Measurements from ENCODE around the gene OBSL1. TPM values are rescaled to one million over a fixed set of nuclear protein-coding genes. Genes with fewer than 3 reads are reported as not detected.
A peak's percentile ranks its signal among the peaks of the same experiment; 100 is the strongest.

The OBSL1 gene
- total and polyA plus RNA-seq, 2 donors from 2014 or later, result 89.5 to 123 TPM

DNA sequence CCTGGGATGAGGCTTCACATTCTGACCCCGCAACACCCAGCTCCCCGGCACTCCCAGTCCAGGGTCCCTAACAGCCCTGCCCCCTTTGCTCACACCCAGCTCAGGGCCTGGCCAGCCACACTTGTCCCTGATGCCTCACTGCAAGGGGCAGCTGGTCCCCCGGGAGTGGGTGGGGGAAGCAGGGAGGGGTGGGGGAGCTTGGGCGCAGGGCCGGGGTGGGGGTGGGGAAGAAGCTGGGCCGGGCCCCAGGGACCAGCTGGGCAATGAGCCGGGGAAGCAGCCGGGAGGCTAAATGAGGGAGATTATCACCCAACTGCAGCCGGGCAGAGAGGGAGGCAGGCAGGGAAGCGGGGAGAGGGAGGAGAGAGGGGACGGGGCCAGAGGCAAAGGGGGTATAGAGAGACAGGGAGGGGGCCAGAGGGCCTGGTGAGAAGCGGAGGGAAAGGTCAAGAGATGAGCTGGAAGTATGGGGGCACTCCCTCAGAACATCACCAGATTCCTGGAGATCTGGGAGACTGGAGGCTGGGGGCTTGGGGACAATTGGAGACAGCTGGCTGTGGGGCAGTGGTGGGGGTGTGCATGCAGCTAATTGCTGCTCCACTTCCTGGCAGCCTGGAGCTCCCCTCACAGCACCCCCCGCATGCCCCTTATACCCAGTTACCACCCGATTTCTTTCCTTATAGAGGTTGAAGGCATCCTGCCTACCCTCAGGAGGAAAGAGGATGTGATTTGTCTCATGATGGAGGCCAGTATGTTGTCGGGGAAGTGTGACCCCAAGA is 59.6 kb downstream of the OBSL1 start:
- Histone ChIP-seq H3K27ac (ENCODE audit: low read depth in 2 of 2, low read length in 2 of 2) (no peak overlapping the region), H3K36me3 (ENCODE audit: control insufficient read depth in 2 of 3, insufficient read depth in 3 of 3, low read length in 3 of 3) (no peaks in the 10 kb centered on the region), H3K4me3 (ENCODE audit: low read length in 3 of 3) (no peak overlapping the region), H3K9ac (ENCODE audit: low read length in 3 of 3) (no peak overlapping the region), H3K9me3 (ENCODE audit: control insufficient read depth in 2 of 3, insufficient read depth in 1 of 3, low read length in 3 of 3) (no peaks in the 10 kb centered on the region), H3K4me1 (ENCODE audit: control insufficient read depth in 2 of 3, insufficient read depth in 2 of 3, low read depth in 1 of 3, low read length in 3 of 3) (peaks cover 0 to 7% (median 3%) of the 10 kb centered on the region in 3 donors), H3K27me3 (ENCODE audit: control insufficient read depth, insufficient read depth, low read length) (no peaks in the 10 kb centered on the region)
- DNase-seq, result peak; percentile 38 to 77 (median 56)
- FAIRE-seq, result no peak
- TF ChIP-seq, protein P1, sequence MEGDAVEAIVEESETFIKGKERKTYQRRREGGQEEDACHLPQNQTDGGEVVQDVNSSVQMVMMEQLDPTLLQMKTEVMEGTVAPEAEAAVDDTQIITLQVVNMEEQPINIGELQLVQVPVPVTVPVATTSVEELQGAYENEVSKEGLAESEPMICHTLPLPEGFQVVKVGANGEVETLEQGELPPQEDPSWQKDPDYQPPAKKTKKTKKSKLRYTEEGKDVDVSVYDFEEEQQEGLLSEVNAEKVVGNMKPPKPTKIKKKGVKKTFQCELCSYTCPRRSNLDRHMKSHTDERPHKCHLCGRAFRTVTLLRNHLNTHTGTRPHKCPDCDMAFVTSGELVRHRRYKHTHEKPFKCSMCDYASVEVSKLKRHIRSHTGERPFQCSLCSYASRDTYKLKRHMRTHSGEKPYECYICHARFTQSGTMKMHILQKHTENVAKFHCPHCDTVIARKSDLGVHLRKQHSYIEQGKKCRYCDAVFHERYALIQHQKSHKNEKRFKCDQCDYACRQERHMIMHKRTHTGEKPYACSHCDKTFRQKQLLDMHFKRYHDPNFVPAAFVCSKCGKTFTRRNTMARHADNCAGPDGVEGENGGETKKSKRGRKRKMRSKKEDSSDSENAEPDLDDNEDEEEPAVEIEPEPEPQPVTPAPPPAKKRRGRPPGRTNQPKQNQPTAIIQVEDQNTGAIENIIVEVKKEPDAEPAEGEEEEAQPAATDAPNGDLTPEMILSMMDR (IDR thresholded peaks at IDR 0.05; ENCODE audit: borderline replicate concordance, extremely low read depth, insufficient read depth), result no peak
- intact Hi-C loops (cut with DNase I), result no loop called here

DNA sequence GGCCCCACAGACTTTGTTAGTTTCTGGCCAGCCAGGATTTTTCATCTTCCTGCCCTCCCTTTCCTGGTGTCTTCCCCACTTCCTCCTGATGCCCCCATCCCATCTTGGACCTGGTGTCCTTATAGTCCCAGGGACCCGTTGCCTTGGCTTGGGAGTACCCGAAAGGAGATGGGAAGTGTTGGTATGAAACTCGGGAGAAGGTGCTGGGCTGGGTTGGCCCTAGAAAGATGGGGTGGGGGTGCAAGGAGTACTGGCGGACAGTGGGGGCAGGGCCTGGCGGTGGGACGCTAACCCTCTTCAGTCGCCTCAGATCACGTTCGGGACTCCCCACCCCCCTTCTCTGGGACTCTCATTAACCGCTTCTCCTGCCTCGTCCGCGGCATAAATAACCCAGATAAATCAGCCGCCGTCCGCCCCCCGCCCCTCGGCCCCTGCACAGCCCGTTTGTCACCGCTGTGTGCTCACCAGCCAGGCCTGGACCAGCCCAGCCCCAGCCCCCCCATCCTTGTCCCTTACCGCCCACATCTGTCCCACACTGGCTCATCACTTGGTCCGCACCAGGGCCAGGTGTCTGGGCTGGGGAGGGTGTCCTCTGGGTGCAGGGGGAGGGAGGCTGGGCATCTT is 60.7 kb downstream of the OBSL1 start:
- H3K27ac ChIP-seq (ENCODE audit: low read depth in 2 of 2, low read length in 2 of 2), result no peak overlapping the region
- H3K9ac ChIP-seq (ENCODE audit: low read length in 3 of 3), result no peak overlapping the region
- H3K9me3 ChIP-seq (ENCODE audit: control insufficient read depth in 2 of 3, insufficient read depth in 1 of 3, low read length in 3 of 3), result no peaks in the 10 kb centered on the region
- no peak overlapping the region for H3K4me3 ChIP-seq (ENCODE audit: low read length in 3 of 3)
- peaks cover 0 to 7% (median 3%) of the 10 kb centered on the region in 3 donors for H3K4me1 ChIP-seq (ENCODE audit: control insufficient read depth in 2 of 3, insufficient read depth in 2 of 3, low read depth in 1 of 3, low read length in 3 of 3)
- TF ChIP-seq, protein P1 (IDR thresholded peaks at IDR 0.05; ENCODE audit: borderline replicate concordance, extremely low read depth, insufficient read depth), result no peak
- DNase-seq (peak; percentile 36 to 77 (median 46)), FAIRE-seq (no peak)
- intact Hi-C loops (cut with DNase I), result no loop called here
- no peaks in the 10 kb centered on the region for H3K36me3 ChIP-seq (ENCODE audit: control insufficient read depth in 2 of 3, insufficient read depth in 3 of 3, low read length in 3 of 3)
- H3K27me3 ChIP-seq (ENCODE audit: control insufficient read depth, insufficient read depth, low read length), result no peaks in the 10 kb centered on the region

DNA sequence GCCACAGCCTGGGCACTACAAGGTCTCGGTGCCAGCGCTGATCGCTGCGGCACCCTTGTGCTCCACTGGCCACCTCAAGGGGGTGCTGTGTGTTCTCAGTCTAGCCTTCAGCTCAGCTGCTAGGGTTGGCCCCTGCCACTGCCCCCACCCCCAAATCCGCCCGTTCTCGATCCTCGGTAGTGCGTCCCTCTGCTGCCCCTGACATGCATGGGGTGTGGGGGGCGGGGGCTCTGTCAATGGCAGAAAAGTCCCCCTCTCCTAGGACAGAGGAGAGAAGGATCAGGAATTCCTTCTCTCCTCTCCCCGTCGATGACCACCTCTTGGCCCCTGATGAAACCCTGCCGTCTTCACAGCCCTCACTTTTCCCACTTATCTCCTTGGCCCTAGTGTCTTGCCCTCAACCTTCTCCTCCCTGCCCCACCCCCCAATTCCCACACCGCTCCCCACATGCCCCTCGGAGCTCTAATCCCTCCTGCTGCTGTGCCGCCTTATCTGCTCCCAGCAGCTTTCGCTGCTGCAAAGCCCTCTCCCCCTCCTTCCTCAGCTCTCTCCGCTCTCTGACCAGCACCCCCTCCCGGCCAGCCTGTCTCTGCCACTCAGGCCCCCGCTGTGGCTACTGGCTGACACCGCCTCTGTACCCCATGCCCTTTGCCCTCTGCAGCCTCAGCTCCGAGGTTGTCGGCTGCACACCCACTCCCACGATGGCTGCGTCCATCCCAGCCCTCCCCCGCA is 61.4 kb downstream of the OBSL1 start:
- TF ChIP-seq, protein P1 (IDR thresholded peaks at IDR 0.05; ENCODE audit: borderline replicate concordance, extremely low read depth, insufficient read depth), result peak; percentile 40
- peak; percentile 68 to 86 (median 75) for DNase-seq
- Histone ChIP-seq H3K27ac (ENCODE audit: low read depth in 2 of 2, low read length in 2 of 2) (no peak overlapping the region), H3K27me3 (ENCODE audit: control insufficient read depth, insufficient read depth, low read length) (no peaks in the 10 kb centered on the region), H3K4me1 (ENCODE audit: control insufficient read depth in 2 of 3, insufficient read depth in 2 of 3, low read depth in 1 of 3, low read length in 3 of 3) (peaks cover 0 to 7% (median 3%) of the 10 kb centered on the region in 3 donors), H3K4me3 (ENCODE audit: low read length in 3 of 3) (peak overlapping the region in 2 of 3 donors; percentile 7 to 32), H3K36me3 (ENCODE audit: control insufficient read depth in 2 of 3, insufficient read depth in 3 of 3, low read length in 3 of 3) (no peaks in the 10 kb centered on the region), H3K9me3 (ENCODE audit: control insufficient read depth in 2 of 3, insufficient read depth in 1 of 3, low read length in 3 of 3) (no peaks in the 10 kb centered on the region), H3K9ac (ENCODE audit: low read length in 3 of 3) (no peak overlapping the region)
- FAIRE-seq, result no peak
- intact Hi-C loops (cut with DNase I), result no loop called here

Data from kidney (tissue), 14 donors.